Measurements from ENCODE around the gene FAM161A.

FAM161A gene

GRCh38 chr2:61775956-61776570, 77.8 kb downstream of the FAM161A start:
- DNase-seq, result no peak

Data from activated CD8-positive, alpha-beta memory T cell treated with anti-CD3 and anti-CD28 coated beads, Interleukin-2, amount 50 U/mL, for 4 hours (primary cell).